ENCODE measurements around the gene SH3RF3.

Gene SH3RF3

DNA sequence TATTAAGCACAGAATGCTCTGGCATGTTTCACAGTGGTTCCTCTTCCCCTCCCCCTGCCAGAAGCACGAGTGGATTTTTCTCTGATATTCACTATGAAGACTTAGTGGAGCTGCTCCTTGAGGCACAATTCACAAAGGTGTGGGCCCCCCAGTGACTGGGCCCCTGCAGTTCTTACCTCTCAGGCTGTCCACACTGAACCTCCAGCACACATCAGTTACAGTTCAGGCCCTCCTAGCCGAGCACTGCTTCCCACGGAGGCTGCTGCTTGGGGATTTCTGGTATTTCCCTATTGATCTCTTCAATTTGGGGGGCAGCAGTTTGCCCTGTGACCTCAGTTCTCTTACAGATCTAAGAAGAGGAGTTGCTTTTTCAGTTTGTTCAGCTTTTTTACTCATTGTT lies 236.1 kb downstream of the SH3RF3 start:
- no peak for DNase-seq
- Histone ChIP-seq H3K9ac (ENCODE audit: low read length) (no peak overlapping the region), H2BK120ac (ENCODE audit: insufficient read depth, low read length, poor library complexity) (no peak overlapping the region), H3K4ac (ENCODE audit: low read depth, low read length) (no peak overlapping the region), H2AK5ac (ENCODE audit: low read length) (no peak overlapping the region), H3K27me3 (ENCODE audit: insufficient read depth, low read length) (no peaks in the 10 kb centered on the region), H3K4me2 (ENCODE audit: low read length) (no peak overlapping the region), H3K36me3 (ENCODE audit: control insufficient read depth in 1 of 2, insufficient read depth in 2 of 2, low read length in 2 of 2) (no peaks in the 10 kb centered on the region), H3K79me1 (ENCODE audit: low read length) (no peaks in the 10 kb centered on the region), H3K14ac (ENCODE audit: low read length) (no peak overlapping the region), H2AFZ (ENCODE audit: insufficient read depth, low read length, poor library complexity) (no peak overlapping the region), H4K12ac (ENCODE audit: low read depth, low read length) (no peak overlapping the region), H3K4me1 (ENCODE audit: control insufficient read depth in 1 of 2, insufficient read depth in 2 of 2, low read length in 2 of 2) (no peaks in the 10 kb centered on the region), H3K23ac (ENCODE audit: low read length) (no peak overlapping the region), H3K27ac (ENCODE audit: low read depth, low read length) (no peak overlapping the region), H4K91ac (ENCODE audit: low read depth, low read length) (no peak overlapping the region), H3K4me3 (ENCODE audit: low read depth, low read length) (no peak overlapping the region), H3K79me2 (ENCODE audit: control insufficient read depth, insufficient read depth, low read length, poor library complexity) (no peaks in the 10 kb centered on the region), H3K9me3 (ENCODE audit: insufficient read depth, low read depth, low read length) (no peaks in the 10 kb centered on the region), H3K18ac (ENCODE audit: low read length) (no peak overlapping the region), H4K8ac (ENCODE audit: low read depth, low read length) (no peak overlapping the region), H2BK5ac (ENCODE audit: low read depth, low read length, poor library complexity) (no peak overlapping the region), H2BK12ac (ENCODE audit: low read length) (no peak overlapping the region)
- no CpG with 5 or more reads among the region's 3 CpGs for WGBS (ENCODE audit: extremely low coverage, insufficient coverage, insufficient read length)

DNA sequence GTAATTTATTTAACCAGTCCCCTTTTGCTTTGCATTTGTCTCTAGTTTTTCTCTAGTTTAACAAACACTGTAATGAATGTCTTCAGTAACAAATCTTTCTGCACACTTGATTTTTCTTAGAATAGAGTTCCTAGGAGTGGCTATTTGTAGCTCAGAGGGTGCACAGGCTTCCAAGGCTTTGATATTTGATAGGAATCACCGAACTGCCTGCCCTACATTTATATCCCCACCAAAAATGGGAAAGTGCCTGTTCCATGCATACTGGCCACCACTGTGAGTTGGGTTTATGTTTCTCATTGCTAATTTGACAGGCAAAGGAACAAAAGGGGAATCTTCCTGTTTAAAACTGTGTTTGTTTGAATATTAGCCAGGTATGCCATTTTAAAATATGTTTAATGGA lies 238.7 kb downstream of the SH3RF3 start:
- Histone ChIP-seq H2AK5ac (ENCODE audit: low read length) (no peak overlapping the region), H2BK5ac (ENCODE audit: low read depth, low read length, poor library complexity) (no peak overlapping the region), H3K36me3 (ENCODE audit: control insufficient read depth in 1 of 2, insufficient read depth in 2 of 2, low read length in 2 of 2) (no peaks in the 10 kb centered on the region), H2BK120ac (ENCODE audit: insufficient read depth, low read length, poor library complexity) (no peak overlapping the region), H4K91ac (ENCODE audit: low read depth, low read length) (no peak overlapping the region), H3K27ac (ENCODE audit: low read depth, low read length) (no peak overlapping the region), H3K14ac (ENCODE audit: low read length) (no peak overlapping the region), H3K4ac (ENCODE audit: low read depth, low read length) (no peak overlapping the region), H3K9me3 (ENCODE audit: insufficient read depth, low read depth, low read length) (peaks cover 1% of the 10 kb centered on the region), H3K4me3 (ENCODE audit: low read depth, low read length) (no peak overlapping the region), H2BK12ac (ENCODE audit: low read length) (no peak overlapping the region), H3K27me3 (ENCODE audit: insufficient read depth, low read length) (no peaks in the 10 kb centered on the region), H3K9ac (ENCODE audit: low read length) (no peak overlapping the region), H3K79me2 (ENCODE audit: control insufficient read depth, insufficient read depth, low read length, poor library complexity) (no peaks in the 10 kb centered on the region), H3K23ac (ENCODE audit: low read length) (no peak overlapping the region), H4K8ac (ENCODE audit: low read depth, low read length) (no peak overlapping the region), H3K4me1 (ENCODE audit: control insufficient read depth in 1 of 2, insufficient read depth in 2 of 2, low read length in 2 of 2) (no peaks in the 10 kb centered on the region), H3K79me1 (ENCODE audit: low read length) (no peaks in the 10 kb centered on the region), H4K12ac (ENCODE audit: low read depth, low read length) (no peak overlapping the region), H3K4me2 (ENCODE audit: low read length) (no peak overlapping the region), H3K18ac (ENCODE audit: low read length) (no peak overlapping the region), H2AFZ (ENCODE audit: insufficient read depth, low read length, poor library complexity) (no peak overlapping the region)
- no peak for DNase-seq
- no CpG with 5 or more reads among the region's 1 CpG for WGBS (ENCODE audit: extremely low coverage, insufficient coverage, insufficient read length)

DNA sequence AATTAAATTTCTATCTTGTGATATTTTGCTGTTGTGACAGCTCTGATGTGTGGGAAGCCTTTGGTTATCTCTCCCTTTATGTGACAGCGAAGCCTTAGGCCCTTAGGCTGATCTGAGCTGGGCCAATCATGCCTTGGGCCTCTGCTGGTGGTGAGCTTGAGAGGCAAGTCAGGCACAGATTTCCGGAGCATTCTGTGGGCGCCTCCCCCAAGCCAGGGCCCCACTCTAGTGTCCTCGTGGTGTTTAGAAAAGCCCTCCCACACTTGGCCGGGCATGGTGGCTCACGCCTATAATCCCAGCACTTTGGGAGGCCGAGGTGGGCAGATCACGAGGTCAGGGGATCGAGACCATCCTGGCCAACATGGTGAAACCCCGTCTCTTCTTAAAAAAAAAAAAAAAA lies 239.8 kb downstream of the SH3RF3 start:
- Histone ChIP-seq H3K27ac (ENCODE audit: low read depth, low read length) (no peak overlapping the region), H3K27me3 (ENCODE audit: insufficient read depth, low read length) (no peaks in the 10 kb centered on the region), H3K79me1 (ENCODE audit: low read length) (no peaks in the 10 kb centered on the region), H3K4me2 (ENCODE audit: low read length) (no peak overlapping the region), H3K4ac (ENCODE audit: low read depth, low read length) (no peak overlapping the region), H2AFZ (ENCODE audit: insufficient read depth, low read length, poor library complexity) (no peak overlapping the region), H3K23ac (ENCODE audit: low read length) (no peak overlapping the region), H3K4me3 (ENCODE audit: low read depth, low read length) (no peak overlapping the region), H2BK12ac (ENCODE audit: low read length) (no peak overlapping the region), H3K4me1 (ENCODE audit: control insufficient read depth in 1 of 2, insufficient read depth in 2 of 2, low read length in 2 of 2) (no peaks in the 10 kb centered on the region), H2BK5ac (ENCODE audit: low read depth, low read length, poor library complexity) (no peak overlapping the region), H3K14ac (ENCODE audit: low read length) (no peak overlapping the region), H3K9me3 (ENCODE audit: insufficient read depth, low read depth, low read length) (peaks cover 1% of the 10 kb centered on the region), H4K12ac (ENCODE audit: low read depth, low read length) (no peak overlapping the region), H4K91ac (ENCODE audit: low read depth, low read length) (no peak overlapping the region), H3K79me2 (ENCODE audit: control insufficient read depth, insufficient read depth, low read length, poor library complexity) (no peaks in the 10 kb centered on the region), H3K36me3 (ENCODE audit: control insufficient read depth in 1 of 2, insufficient read depth in 2 of 2, low read length in 2 of 2) (no peaks in the 10 kb centered on the region), H3K9ac (ENCODE audit: low read length) (no peak overlapping the region), H2AK5ac (ENCODE audit: low read length) (no peak overlapping the region), H2BK120ac (ENCODE audit: insufficient read depth, low read length, poor library complexity) (no peak overlapping the region), H3K18ac (ENCODE audit: low read length) (no peak overlapping the region), H4K8ac (ENCODE audit: low read depth, low read length) (no peak overlapping the region)
- no CpG with 5 or more reads among the region's 10 CpGs for WGBS (ENCODE audit: extremely low coverage, insufficient coverage, insufficient read length)
- no peak for DNase-seq

DNA sequence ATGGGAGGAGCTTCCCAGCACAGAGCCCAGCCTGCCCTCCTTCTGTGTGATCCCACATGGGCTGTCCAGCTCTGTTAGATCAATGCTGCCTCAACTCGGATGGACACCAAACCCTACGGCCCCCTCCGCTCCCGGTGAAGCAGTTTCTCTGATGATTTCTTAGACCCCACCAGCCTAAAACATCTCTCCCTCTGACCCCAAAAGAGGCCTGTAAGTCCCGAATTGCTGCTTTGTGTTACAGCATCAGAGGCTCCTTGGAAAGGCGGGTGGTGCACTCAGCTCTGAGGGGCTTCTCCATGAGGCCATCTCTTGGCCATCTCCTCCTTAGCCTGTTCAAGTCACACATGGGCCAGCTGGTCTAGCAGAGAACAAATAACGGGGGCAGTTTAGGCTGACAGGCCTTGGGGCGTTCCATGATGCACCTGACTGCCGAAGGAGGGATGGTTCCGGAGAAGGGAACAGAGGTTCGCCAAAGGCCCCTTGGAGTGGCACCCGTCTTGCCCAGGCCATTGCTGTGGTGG lies 240.7 kb downstream of the SH3RF3 start:
- Histone ChIP-seq H4K12ac (ENCODE audit: low read depth, low read length) (no peak overlapping the region), H3K14ac (ENCODE audit: low read length) (no peak overlapping the region), H3K23ac (ENCODE audit: low read length) (no peak overlapping the region), H3K18ac (ENCODE audit: low read length) (no peak overlapping the region), H2AK5ac (ENCODE audit: low read length) (no peak overlapping the region), H3K4me3 (ENCODE audit: low read depth, low read length) (no peak overlapping the region), H2BK5ac (ENCODE audit: low read depth, low read length, poor library complexity) (no peak overlapping the region), H3K9me3 (ENCODE audit: insufficient read depth, low read depth, low read length) (peaks cover 1% of the 10 kb centered on the region), H4K91ac (ENCODE audit: low read depth, low read length) (no peak overlapping the region), H3K4ac (ENCODE audit: low read depth, low read length) (no peak overlapping the region), H4K8ac (ENCODE audit: low read depth, low read length) (no peak overlapping the region), H3K27me3 (ENCODE audit: insufficient read depth, low read length) (no peaks in the 10 kb centered on the region), H3K27ac (ENCODE audit: low read depth, low read length) (no peak overlapping the region), H3K79me1 (ENCODE audit: low read length) (no peaks in the 10 kb centered on the region), H3K4me2 (ENCODE audit: low read length) (no peak overlapping the region), H3K79me2 (ENCODE audit: control insufficient read depth, insufficient read depth, low read length, poor library complexity) (no peaks in the 10 kb centered on the region), H3K36me3 (ENCODE audit: control insufficient read depth in 1 of 2, insufficient read depth in 2 of 2, low read length in 2 of 2) (no peaks in the 10 kb centered on the region), H2AFZ (ENCODE audit: insufficient read depth, low read length, poor library complexity) (no peak overlapping the region), H3K9ac (ENCODE audit: low read length) (no peak overlapping the region), H2BK120ac (ENCODE audit: insufficient read depth, low read length, poor library complexity) (no peak overlapping the region), H2BK12ac (ENCODE audit: low read length) (no peak overlapping the region), H3K4me1 (ENCODE audit: control insufficient read depth in 1 of 2, insufficient read depth in 2 of 2, low read length in 2 of 2) (no peaks in the 10 kb centered on the region)
- WGBS (ENCODE audit: extremely low coverage, insufficient coverage, insufficient read length), result no CpG with 5 or more reads among the region's 12 CpGs
- no peak for DNase-seq

Measured in trophoblast cell (in vitro differentiated cells and primary cell).